Left renal cortex interstitium (tissue), 4 donors: Measurements from ENCODE around the gene SPINK4. TPM values are rescaled to one million over a fixed set of nuclear protein-coding genes. Genes with fewer than 3 reads are reported as not detected.

Experiments used
- DNase-seq, 4 donors: peaks; one replicate each; pipeline ENCODE4 v3.0.0-alpha.2; 2013; ENCODE audit warnings: low read depth in 4 of 4, low spot score in 2 of 4, missing footprints in 1 of 4
- polyA plus RNA-seq, 4 donors: library from polyadenylated mRNA; unstranded; fragments of 120-200 nt; gene quantifications; one replicate each; pipeline ENCODE4 v1.2.1, GENCODE V29; 2013; ENCODE audit not compliant: insufficient read length in 4 of 4

SPINK4 gene
- polyA plus RNA-seq, 4 donors: not detected

GRCh38 chr9:33255471-33255870 is 15.5 kb downstream of the SPINK4 start:
- DNase-seq: no peak

GRCh38 chr9:33256236-33256635 is 16.3 kb downstream of the SPINK4 start:
- DNase-seq: no peak

GRCh38 chr9:33257276-33257675 is 17.3 kb downstream of the SPINK4 start:
- DNase-seq: no peak

- DNase-seq: no peak
Observed at GRCh38 chr9:33260372-33260771, 20.4 kb downstream of the SPINK4 start.

- peak in 3 of 4 donors; percentile 11 to 27 (median 26) for DNase-seq
Observed at GRCh38 chr9:33263131-33264002, 23.4 kb downstream of the SPINK4 start.

GRCh38 chr9:33264003-33264472 is 24.1 kb downstream of the SPINK4 start:
- DNase-seq: peak in 3 of 4 donors; percentile 11 to 25 (median 15)

- DNase-seq: peak; percentile 91 to 99 (median 98)
Observed at GRCh38 chr9:33264473-33265177, 24.7 kb downstream of the SPINK4 start, which contains the start of the genes BAG1 and CHMP5. Gene BAG1, minus strand, starts transcription at chr9:33264708. Gene CHMP5, plus strand, starts transcription at chr9:33265049. Its CDS starts 30 bp downstream, at chr9:33265079.

GRCh38 chr9:33265211-33265865 is 25.4 kb downstream of the SPINK4 start:
- no peak for DNase-seq

GRCh38 chr9:33267151-33267767 is 27.3 kb downstream of the SPINK4 start:
- DNase-seq: no peak

- no peak for DNase-seq
Observed at GRCh38 chr9:33270146-33270545, 30.2 kb downstream of the SPINK4 start.

GRCh38 chr9:33272061-33272460 is 32.1 kb downstream of the SPINK4 start:
- no peak for DNase-seq

GRCh38 chr9:33273266-33273971 is 33.5 kb downstream of the SPINK4 start:
- DNase-seq: no peak

GRCh38 chr9:33273972-33274328 is 34.0 kb downstream of the SPINK4 start:
- no peak for DNase-seq

- DNase-seq: no peak
Observed at GRCh38 chr9:33277484-33277883, 37.5 kb downstream of the SPINK4 start.

GRCh38 chr9:33285502-33285901 is 45.5 kb downstream of the SPINK4 start:
- DNase-seq: no peak

GRCh38 chr9:33287087-33287490 is 47.1 kb downstream of the SPINK4 start:
- DNase-seq: peak in 1 of 4 donors; percentile 25

- DNase-seq: no peak
Observed at GRCh38 chr9:33288235-33288634, 48.3 kb downstream of the SPINK4 start.

GRCh38 chr9:33288828-33289483 is 49.0 kb downstream of the SPINK4 start:
- no peak for DNase-seq

- no peak for DNase-seq
Observed at GRCh38 chr9:33289496-33289895, 49.5 kb downstream of the SPINK4 start.

- no peak for DNase-seq
Observed at GRCh38 chr9:33289936-33290246, 49.9 kb downstream of the SPINK4 start.
